Vagina (tissue), 2 donors: ENCODE results near the gene FBXO41.

Experiments used
- CTCF ChIP-seq, 3 experiments: fragments of 450-650 bp in 2 of 3; fragments of 200-600 bp in 1 of 3; sonication (generic) in 1 of 3; IDR thresholded peaks; one replicate each; pipeline ENCODE4 v1.5.1; 2017 to 2019; ENCODE audit warnings: antibody characterized with exemption in 3 of 3, mild to moderate bottlenecking in 2 of 3, moderate library complexity in 2 of 3
- POLR2A ChIP-seq, 2 donors: fragments of 450-650 bp; IDR thresholded peaks; one replicate each; pipeline ENCODE4 v1.6.1; 2017; ENCODE audit warnings: antibody characterized with exemption in 2 of 2, mild to moderate bottlenecking in 2 of 2, moderate library complexity in 2 of 2

GRCh38 chr2:73279852-73280251 lies 4.4 kb downstream of the FBXO41 start:
- no peak for TF ChIP-seq CTCF (IDR thresholded peaks at IDR 0.05)
- TF ChIP-seq POLR2A (IDR thresholded peaks at IDR 0.05) = no peak
